Measurements from ENCODE around the gene MINK1.

DNA sequence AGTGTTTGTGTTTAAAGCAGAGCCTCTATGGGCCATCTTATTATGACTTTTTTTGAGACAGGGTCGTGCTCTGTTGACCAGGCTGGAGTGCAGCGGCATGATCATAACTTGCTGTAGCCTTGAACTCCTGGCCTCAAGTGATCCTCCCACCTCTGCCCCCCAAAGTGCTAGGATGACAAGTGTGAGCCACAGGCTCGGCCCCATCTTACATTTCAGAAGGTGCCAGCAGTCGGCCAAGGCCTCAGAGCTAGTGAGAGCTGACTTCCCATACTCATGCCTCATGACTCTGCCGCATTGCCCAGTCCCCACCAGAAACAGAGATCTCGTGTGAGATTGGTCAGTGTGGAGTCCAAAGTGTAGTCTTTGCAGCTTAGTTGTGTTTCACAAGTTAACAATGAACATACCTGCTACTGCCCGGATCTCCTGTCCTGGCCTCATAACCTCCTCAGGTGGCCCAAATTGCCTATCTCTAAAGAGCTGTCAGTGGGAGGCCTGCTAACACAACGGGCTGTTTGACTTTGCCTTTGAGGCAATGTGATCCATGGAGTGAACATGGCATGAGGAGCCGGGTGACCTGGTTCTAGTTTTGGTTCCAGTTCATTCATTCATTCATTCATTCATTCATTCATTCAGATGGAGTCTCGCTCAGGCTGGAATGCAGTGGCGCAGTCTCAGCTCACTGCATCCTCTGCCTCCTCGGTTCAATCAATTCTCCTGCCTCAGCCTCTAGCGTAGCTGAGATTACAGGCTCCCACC is 13.7 kb downstream of the MINK1 start:
- TF ChIP-seq, protein P1, sequence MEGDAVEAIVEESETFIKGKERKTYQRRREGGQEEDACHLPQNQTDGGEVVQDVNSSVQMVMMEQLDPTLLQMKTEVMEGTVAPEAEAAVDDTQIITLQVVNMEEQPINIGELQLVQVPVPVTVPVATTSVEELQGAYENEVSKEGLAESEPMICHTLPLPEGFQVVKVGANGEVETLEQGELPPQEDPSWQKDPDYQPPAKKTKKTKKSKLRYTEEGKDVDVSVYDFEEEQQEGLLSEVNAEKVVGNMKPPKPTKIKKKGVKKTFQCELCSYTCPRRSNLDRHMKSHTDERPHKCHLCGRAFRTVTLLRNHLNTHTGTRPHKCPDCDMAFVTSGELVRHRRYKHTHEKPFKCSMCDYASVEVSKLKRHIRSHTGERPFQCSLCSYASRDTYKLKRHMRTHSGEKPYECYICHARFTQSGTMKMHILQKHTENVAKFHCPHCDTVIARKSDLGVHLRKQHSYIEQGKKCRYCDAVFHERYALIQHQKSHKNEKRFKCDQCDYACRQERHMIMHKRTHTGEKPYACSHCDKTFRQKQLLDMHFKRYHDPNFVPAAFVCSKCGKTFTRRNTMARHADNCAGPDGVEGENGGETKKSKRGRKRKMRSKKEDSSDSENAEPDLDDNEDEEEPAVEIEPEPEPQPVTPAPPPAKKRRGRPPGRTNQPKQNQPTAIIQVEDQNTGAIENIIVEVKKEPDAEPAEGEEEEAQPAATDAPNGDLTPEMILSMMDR (IDR thresholded peaks at IDR 0.05): no peak
- TF ChIP-seq POLR2AphosphoS5 (IDR thresholded peaks at IDR 0.05): no peak

Data from transverse colon (tissue), 4 donors.